Activated CD8-positive, alpha-beta T cell treated with anti-CD3 and anti-CD28 coated beads for 36 hours (primary cell): ENCODE data around the gene SSTR4. TPM values are rescaled to one million over a fixed set of nuclear protein-coding genes. Genes with fewer than 3 reads are reported as not detected.

Source experiments
- ATAC-seq: fragments of 200-7000 bp; cut with Tn5 transposase; one replicate; pipeline ENCODE4 v1.10.0; 2021; ENCODE audit warnings: mild to moderate bottlenecking, moderate library complexity
- CTCF ChIA-PET: fragments of 350-600 bp; sonication (Branson Sonifier 250); formaldehyde crosslinking; loops from one replicate; lab custom pipeline; 2021; ENCODE audit warnings: antibody characterized with exemption; lab: Charles Lee
- POLR2A ChIA-PET: fragments of 350-600 bp; sonication (Branson Sonifier 250); formaldehyde crosslinking; loops from one replicate; lab custom pipeline; 2021; ENCODE audit warnings: antibody characterized with exemption; lab: Charles Lee
- DNase-seq: peaks from one replicate; pipeline ENCODE4 v3.0.0-alpha.2; 2020
- H3K27ac Mint-ChIP-seq: one replicate; pipeline ENCODE4 v1.8.0; 2021; ENCODE audit warnings: mild to moderate bottlenecking, mixed read lengths
- H3K27me3 Mint-ChIP-seq: one replicate; pipeline ENCODE4 v1.8.0; 2021; ENCODE audit warnings: mixed read lengths
- H3K36me3 Mint-ChIP-seq: one replicate; pipeline ENCODE4 v1.8.0; 2021; ENCODE audit warnings: low read depth, mixed read lengths
- H3K4me1 Mint-ChIP-seq: one replicate; pipeline ENCODE4 v1.8.0; 2021; ENCODE audit warnings: low read depth, mixed read lengths
- H3K4me3 Mint-ChIP-seq: one replicate; pipeline ENCODE4 v1.8.0; 2021; ENCODE audit warnings: mild to moderate bottlenecking, moderate library complexity, mixed read lengths
- H3K9me3 Mint-ChIP-seq: one replicate; pipeline ENCODE4 v1.8.0; 2021; ENCODE audit warnings: mixed read lengths
- intact Hi-C: fragments of 100-400 bp; cut with micrococcal nuclease; formaldehyde crosslinking; loops from one replicate; pipeline ENCODE4 v1.10.0; 2022
- total RNA-seq, 2 experiments: library from RNA; stranded (reverse); gene quantifications; one replicate each; pipeline ENCODE4 v1.2.3, GENCODE V29; 2021
- TF ChIP-seq, protein P1 (sequence below): fragments of 200-600 bp; IDR thresholded peaks from one replicate; pipeline ENCODE4 v1.8.0; 2022; ENCODE audit warnings: antibody characterized with exemption, mild to moderate bottlenecking

The SSTR4 gene
- total RNA-seq, 2 experiments from 2014 or later: not detected

DNA sequence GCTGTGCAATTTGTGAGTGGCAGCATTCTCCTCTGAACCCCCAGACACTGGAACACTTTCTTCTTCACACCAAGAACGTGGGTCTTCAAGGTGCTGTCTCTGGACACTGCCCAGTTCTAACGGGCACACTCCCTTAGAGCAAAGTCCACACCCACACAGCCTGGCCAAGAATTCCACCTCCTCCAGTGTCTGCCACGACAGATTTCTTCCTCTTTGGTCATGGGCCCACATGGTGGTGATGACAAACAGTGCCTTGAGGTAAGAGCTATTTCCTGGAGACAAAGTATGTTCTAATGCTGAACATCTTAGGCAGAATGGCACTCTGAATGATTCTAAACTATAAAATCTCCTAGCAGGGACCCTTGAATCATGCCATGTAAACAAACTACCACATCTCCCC is 25.5 kb upstream of the SSTR4 start:
- CTCF ChIA-PET: no interaction called here

DNA sequence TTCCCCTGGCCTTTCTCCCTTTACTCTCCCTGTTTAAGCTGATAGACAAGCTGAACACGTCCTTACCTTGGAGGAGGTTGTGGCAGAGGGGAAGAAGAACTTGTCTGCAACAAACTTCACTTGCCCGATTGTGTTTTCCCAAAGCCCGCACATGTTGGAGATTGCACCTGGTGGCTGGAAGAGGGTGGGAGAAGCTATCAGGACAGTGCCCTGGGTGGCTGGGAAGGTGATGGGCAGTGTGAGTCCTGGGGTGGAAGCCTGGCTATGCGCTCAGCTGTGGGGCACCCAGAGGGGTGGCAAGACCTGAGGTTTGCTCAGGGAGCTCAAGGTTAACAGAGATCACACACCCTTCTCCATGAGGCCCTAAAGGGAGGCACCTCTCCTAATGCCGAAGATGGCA is 25.0 kb upstream of the SSTR4 start:
- Mint-ChIP-seq H3K27ac (no peak overlapping the region), H3K27me3 (no peaks in the 10 kb centered on the region), H3K9me3 (no peaks in the 10 kb centered on the region), H3K4me1 (no peaks in the 10 kb centered on the region), H3K36me3 (no peaks in the 10 kb centered on the region), H3K4me3 (no peak overlapping the region)
- ATAC-seq: no peak
- intact Hi-C loops: no loop called here
- POLR2A ChIA-PET: no interaction called here
- TF ChIP-seq, protein P1, sequence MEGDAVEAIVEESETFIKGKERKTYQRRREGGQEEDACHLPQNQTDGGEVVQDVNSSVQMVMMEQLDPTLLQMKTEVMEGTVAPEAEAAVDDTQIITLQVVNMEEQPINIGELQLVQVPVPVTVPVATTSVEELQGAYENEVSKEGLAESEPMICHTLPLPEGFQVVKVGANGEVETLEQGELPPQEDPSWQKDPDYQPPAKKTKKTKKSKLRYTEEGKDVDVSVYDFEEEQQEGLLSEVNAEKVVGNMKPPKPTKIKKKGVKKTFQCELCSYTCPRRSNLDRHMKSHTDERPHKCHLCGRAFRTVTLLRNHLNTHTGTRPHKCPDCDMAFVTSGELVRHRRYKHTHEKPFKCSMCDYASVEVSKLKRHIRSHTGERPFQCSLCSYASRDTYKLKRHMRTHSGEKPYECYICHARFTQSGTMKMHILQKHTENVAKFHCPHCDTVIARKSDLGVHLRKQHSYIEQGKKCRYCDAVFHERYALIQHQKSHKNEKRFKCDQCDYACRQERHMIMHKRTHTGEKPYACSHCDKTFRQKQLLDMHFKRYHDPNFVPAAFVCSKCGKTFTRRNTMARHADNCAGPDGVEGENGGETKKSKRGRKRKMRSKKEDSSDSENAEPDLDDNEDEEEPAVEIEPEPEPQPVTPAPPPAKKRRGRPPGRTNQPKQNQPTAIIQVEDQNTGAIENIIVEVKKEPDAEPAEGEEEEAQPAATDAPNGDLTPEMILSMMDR: no peak
- CTCF ChIA-PET: no interaction called here
- DNase-seq: no peak

More for the DNA sequence above, 25.5 kb upstream of the SSTR4 start:
- Mint-ChIP-seq H3K27ac (no peak overlapping the region), H3K27me3 (no peaks in the 10 kb centered on the region), H3K36me3 (no peaks in the 10 kb centered on the region), H3K4me1 (no peaks in the 10 kb centered on the region), H3K4me3 (no peak overlapping the region), H3K9me3 (no peaks in the 10 kb centered on the region)
- no peak for ATAC-seq
- POLR2A ChIA-PET: no interaction called here
- intact Hi-C loops: no loop called here
- TF ChIP-seq, protein P1: no peak
- DNase-seq: no peak

DNA sequence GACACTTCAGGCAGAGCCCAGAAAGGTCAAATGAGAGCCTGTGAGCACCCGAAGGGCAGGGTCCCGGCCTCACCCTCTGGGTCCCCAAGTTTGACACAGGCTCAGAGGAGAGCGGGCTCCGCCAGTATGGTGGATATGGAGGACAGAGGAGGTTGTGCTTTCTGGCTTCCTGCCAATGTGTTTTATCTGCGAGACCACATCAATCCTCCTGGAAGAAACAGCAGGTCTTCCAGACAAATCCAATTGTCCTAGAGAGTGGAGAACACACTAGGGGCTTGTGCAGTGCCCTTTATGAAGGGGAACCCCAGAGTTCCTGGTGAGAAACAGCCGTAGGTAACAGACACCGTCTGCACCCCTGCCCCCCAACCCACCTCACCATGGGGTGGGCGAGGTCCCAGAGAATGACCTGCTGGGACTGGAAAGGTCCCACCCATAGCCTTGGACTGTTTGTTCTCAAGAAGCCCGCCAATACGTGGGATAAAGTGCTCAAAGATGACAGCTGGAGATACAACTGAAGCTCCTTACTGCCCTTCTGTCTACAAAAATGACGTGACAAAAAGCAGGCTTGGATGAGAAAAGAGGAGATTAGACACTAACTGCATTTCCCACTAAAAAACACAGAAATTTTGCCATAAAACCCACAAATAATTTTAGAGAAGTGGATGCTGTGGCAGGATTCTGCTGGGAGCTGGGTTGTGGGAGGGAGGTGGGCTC is 23.9 kb upstream of the SSTR4 start:
- Mint-ChIP-seq H3K27ac (no peak overlapping the region), H3K27me3 (no peaks in the 10 kb centered on the region), H3K4me3 (no peak overlapping the region), H3K9me3 (no peaks in the 10 kb centered on the region), H3K4me1 (no peaks in the 10 kb centered on the region), H3K36me3 (no peaks in the 10 kb centered on the region)
- CTCF ChIA-PET: no interaction called here
- ATAC-seq: no peak
- TF ChIP-seq, protein P1: no peak
- intact Hi-C loops: no loop called here
- no peak for DNase-seq
- POLR2A ChIA-PET: no interaction called here

DNA sequence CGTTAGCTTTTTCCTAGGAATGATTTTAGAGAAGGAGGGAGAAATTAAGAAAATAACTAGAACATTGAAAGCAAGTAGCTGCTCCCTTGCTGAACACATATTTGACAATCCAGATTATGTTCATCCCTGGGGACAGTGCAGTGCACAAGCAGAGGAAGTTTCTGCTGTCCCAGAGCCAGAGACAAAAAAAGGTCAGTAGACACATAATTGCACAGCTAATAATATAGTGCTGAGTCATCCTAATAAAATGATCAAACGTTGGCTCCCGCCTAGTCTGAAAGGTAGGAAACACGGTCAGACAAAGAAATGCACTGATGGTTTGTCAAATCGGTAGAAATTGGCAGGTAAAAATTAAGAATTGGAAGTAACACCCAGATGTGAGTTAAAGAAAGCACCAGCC is 21.7 kb upstream of the SSTR4 start:
- ATAC-seq (no peak), DNase-seq (no peak)

DNA sequence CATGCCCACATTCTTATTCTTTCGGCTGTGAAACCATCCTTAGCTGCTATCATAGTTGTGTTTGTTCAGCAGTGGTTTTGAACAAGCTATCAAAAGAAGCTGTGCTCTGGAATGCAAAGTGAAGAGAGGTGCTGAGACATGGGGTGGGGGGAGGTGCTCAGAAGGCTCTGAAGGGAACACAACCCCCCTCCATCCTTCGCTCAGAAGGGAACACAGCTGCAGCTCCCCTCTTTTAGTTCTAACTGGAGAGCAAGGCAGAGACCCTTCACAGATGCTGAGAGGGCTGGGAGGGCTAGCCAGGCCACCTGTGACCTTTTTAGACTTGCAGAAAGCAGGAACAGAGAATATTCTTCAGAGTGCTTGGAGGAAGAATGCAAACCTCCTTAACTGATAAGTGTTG is 17.6 kb upstream of the SSTR4 start:
- Mint-ChIP-seq H3K27ac (no peak overlapping the region), H3K4me3 (no peak overlapping the region), H3K9me3 (no peaks in the 10 kb centered on the region), H3K36me3 (no peaks in the 10 kb centered on the region), H3K4me1 (no peaks in the 10 kb centered on the region), H3K27me3 (no peaks in the 10 kb centered on the region)
- DNase-seq (no peak), ATAC-seq (no peak)
- CTCF ChIA-PET: no interaction called here
- TF ChIP-seq, protein P1: no peak
- intact Hi-C loops: no loop called here
- POLR2A ChIA-PET: no interaction called here

More for the DNA sequence above, 21.7 kb upstream of the SSTR4 start:
- TF ChIP-seq, protein P1: no peak
- no peaks in the 10 kb centered on the region for H3K36me3 Mint-ChIP-seq
- H3K4me3 Mint-ChIP-seq: no peak overlapping the region
- H3K27ac Mint-ChIP-seq: no peak overlapping the region
- ChIA-PET CTCF (no interaction called here), POLR2A (no interaction called here)
- no peaks in the 10 kb centered on the region for H3K4me1 Mint-ChIP-seq
- no peaks in the 10 kb centered on the region for H3K9me3 Mint-ChIP-seq
- H3K27me3 Mint-ChIP-seq: no peaks in the 10 kb centered on the region
- intact Hi-C loops: no loop called here
